Tongue (tissue), 2 donors: Measurements from ENCODE around the gene FBXL4. TPM values are rescaled to one million over a fixed set of nuclear protein-coding genes. Genes with fewer than 3 reads are reported as not detected.

Source experiments
- DNase-seq: peaks from one replicate; pipeline ENCODE4 v3.0.0-alpha.2; 2015
- total RNA-seq: library from RNA; depleted of rRNA; stranded (reverse); fragments of >200 nt; gene quantifications from one replicate; pipeline ENCODE4 v1.2.3, GENCODE V29; 2014

FBXL4 gene
- total RNA-seq, 1 donor from 2014 or later = 25.2 TPM

DNA sequence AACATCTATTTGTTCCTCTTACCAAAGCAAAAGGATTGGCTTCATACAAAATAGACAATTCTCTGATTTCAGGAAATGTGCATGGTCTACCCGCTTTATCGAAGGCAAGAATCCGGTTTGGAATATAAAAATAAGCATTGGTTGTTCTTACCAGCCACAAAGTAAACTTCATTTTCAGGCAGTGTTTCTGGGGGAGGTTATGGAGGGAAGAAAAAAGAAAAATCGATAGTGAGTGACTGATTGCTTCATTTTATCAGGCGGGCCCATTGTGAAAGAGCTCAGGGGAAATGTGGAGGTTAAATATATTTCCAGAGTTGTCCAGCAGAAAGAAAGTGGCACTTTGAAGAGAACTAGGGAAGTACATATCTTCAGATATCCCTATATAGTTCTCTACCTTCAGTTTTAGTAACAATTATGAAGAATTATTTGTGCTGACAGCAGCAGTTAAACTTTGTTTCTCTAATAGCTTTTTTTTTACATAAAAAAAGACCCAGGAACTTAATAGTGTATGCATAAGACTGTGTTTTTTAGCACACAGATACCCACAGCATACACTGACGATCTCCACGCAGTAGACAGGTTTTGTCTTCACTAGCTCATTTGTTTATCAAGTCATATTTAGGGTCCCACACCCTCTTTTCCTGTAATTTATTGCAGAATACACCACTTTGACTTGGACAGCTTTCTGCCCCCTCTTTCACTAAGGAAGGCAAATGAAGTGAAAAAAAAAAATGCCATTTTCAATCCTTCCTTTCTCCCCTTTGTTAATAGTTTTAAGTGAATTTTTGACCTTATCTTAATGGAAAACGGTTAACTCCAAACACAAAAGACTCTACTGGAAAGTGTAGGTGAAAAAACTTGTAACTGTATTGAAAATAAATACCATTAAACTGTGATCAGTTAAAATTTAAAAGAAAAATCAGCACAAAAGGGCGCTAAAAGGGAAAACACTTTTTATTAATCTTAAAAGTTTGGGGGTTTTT lies 110.5 kb downstream of the FBXL4 start:
- peak; percentile 29 for DNase-seq

DNA sequence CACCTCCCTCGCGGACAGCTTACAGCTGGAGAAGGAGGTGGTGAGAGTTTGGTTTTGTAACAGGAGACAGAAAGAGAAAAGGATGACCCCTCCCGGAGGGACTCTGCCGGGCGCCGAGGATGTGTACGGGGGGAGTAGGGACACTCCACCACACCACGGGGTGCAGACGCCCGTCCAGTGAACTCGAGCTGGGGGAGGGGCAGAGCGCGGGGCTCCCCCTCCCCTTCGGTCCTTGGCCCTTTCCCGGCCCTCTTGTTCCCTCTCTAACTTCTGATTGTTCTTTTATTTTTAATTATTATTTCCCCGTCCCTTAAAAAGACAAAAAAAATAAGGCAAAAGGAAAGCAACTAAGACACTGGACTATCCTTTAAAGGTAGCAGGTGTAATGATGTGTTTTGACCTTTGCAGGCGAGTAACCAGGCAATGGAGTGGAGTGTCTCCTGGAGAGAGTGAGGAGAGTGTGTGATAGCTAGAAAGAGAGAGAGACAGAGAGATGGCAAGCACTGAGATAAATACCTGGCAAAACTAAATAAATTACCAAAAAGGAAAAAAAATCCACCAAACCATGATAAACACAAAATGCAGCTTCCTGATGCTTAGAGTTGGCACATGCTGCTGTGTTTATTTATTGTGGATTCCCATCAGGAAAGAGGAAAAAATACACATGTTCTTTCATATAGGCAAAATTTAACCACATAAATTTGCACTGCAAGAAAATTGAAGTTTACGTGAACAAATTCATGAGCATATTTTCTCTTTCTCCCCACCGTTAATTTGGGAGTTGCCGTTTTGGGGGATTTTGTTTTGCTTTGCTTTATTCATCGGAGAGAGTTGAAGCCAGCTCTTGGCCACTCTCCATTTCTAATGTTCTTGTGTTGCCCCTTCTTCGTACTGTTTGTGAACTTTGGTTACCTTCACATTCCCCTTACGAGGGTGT lies 111.5 kb downstream of the FBXL4 start:
- no peak for DNase-seq

DNA sequence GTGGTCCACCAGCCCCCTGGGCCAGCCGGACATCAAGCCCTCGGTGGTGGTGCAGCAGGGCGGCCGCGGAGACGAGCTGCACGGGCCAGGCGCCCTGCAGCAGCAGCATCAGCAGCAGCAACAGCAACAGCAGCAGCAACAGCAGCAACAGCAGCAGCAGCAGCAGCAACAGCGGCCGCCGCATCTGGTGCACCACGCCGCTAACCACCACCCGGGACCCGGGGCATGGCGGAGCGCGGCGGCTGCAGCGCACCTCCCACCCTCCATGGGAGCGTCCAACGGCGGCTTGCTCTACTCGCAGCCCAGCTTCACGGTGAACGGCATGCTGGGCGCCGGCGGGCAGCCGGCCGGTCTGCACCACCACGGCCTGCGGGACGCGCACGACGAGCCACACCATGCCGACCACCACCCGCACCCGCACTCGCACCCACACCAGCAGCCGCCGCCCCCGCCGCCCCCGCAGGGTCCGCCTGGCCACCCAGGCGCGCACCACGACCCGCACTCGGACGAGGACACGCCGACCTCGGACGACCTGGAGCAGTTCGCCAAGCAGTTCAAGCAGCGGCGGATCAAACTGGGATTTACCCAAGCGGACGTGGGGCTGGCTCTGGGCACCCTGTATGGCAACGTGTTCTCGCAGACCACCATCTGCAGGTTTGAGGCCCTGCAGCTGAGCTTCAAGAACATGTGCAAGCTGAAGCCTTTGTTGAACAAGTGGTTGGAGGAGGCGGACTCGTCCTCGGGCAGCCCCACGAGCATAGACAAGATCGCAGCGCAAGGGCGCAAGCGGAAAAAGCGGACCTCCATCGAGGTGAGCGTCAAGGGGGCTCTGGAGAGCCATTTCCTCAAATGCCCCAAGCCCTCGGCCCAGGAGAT lies 112.4 kb downstream of the FBXL4 start:
- DNase-seq = no peak

DNA sequence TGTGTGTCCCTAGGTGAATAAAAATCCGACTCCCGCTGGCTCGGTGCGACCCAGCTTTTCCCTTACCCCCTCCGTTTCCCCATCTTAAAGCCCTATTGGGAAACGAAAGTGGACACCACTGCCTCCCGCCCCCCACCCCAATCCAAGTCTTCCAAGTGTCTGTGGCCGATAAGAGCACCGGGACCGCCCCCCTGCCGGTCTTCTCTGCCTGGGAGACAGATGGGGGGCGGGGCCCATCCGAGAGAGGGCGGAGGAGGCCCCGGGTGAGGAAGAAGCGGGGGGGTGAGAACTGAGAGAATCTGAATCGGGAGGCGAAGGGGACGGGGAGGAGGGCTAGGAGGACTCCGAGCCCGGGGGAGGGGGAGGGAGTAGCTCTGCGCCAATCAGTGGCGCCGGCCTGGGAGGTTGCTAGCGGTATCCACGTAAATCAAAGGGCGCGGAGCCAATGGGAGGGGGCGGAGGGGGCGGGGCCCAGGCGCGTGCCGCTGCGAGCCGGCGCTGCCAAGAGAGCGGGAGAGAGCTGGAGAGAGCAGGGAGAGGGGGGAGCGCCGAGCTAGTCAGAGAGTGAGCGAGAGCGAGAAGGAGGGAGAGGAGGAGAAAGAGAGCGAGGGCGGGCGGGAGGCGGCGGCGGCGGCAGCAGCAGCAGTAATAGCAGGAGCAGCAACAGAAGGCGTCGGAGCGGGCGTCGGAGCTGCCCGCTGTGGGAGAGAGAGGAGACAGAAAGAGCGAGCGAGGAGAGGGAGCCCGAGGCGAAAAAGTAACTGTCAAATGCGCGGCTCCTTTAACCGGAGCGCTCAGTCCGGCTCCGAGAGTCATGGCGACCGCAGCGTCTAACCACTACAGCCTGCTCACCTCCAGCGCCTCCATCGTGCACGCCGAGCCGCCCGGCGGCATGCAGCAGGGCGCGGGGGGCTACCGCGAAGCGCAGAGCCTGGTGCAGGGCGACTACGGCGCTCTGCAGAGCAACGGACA lies 113.4 kb downstream of the FBXL4 start, which contains the start of gene POU3F2:
POU3F2 (plus strand) TSS at position 515 of the 972 bp plus-strand sequence; CDS start at position 815, 300 bp downstream.
- peak; percentile 92 for DNase-seq

DNA sequence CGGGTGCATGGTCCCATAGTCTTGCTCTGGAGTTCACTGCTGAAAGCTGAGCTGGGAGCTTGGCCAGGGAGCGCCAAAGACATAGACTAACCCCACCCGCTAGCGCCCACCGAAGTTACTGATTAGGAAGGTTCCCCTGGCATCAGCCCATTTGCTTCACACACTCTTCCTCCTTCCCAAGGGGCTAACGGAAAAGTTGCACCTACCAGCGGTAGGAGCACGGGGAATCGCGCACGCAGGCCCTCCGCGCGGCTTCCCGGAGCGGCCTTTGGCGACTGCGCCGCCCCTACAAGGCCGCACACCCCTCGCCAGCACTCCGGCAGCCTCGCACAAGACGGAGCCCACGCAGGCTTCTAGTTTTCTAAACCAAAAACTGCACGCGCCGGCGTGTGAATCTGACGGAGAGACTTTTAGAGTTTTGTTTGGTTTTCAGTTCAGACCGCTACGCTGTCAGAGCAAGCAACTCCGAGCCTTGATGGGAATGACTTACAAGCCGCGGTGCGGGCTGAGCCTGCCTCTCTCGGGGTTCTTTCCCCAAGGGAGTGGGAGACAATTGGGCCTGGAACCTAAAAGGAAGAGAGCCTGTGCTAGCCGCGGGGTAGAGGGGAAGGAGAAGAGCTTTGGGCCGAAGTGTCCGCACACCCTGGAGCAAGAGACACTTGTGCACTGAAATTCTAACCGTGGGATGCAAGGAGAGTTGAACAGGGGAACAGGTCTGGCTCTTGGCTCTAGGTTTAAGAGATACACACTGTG lies 114.3 kb downstream of the FBXL4 start:
- DNase-seq = peak; percentile 48

DNA sequence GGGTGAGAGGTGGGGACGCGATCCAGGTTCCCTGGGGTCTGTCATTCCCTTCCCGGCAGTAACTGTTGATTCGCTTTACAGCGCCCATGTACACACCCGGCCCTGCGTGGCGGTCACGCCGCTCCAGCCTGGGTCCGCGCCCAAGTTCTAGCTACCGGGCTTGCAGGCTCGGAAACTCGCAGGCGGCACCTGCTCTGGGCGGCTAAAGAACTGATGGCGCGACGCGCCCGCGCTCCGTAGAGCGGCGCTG lies 114.8 kb downstream of the FBXL4 start:
- DNase-seq = no peak

DNA sequence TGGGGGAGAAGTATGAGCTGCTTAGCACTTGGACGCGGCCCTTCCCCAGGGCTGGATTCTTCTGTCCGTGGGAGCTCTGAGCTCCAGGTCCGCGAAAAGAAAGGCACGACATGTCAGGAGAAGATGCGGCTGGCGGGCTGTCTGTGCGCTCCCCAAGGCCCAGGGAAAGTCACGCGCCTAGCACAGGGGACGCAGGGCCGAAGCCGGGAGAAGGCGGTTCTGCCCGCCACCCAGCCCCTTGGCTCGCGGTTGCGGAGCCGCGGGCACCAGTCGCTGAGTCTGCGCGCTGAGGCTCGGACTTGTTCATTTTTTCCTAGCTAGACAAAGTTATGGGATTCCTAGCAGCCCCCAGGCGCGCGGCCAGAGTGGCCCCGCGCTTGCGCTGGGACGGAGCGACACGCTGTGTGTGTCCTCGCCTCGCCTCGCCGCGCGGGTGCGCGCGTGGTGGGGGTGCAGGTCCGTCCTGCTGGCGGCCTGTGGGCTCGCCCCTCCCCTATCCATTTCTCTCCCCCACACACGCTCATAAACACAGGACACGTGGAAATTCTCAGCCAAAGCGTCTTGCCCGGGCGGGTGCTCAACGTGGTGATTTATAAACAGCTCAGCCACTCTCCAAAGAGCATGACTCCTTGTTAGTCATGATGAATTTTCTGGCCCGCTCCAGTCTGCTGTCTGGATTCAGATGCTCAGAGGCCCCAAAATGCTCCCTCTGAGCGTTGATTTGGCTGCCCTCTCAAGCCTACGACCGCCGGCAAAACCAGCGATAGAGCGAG lies 115.3 kb downstream of the FBXL4 start:
- DNase-seq = peak; percentile 24

DNA sequence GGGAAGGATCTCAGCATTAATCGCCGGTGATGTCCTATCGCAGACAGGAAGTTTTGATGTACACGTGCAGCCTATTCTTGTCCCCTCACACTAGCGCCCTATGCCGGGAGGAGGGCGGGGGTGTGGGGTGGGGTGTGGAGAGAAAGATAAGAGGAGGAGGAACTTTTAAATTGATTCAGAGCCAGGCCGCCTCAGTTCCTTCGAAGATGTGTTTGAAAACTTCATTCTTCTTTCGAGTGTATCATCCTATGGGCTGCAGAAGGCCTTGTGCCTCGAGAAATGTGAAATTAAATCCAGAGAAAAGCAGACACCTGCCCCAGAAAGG lies 115.8 kb downstream of the FBXL4 start:
- no peak for DNase-seq

DNA sequence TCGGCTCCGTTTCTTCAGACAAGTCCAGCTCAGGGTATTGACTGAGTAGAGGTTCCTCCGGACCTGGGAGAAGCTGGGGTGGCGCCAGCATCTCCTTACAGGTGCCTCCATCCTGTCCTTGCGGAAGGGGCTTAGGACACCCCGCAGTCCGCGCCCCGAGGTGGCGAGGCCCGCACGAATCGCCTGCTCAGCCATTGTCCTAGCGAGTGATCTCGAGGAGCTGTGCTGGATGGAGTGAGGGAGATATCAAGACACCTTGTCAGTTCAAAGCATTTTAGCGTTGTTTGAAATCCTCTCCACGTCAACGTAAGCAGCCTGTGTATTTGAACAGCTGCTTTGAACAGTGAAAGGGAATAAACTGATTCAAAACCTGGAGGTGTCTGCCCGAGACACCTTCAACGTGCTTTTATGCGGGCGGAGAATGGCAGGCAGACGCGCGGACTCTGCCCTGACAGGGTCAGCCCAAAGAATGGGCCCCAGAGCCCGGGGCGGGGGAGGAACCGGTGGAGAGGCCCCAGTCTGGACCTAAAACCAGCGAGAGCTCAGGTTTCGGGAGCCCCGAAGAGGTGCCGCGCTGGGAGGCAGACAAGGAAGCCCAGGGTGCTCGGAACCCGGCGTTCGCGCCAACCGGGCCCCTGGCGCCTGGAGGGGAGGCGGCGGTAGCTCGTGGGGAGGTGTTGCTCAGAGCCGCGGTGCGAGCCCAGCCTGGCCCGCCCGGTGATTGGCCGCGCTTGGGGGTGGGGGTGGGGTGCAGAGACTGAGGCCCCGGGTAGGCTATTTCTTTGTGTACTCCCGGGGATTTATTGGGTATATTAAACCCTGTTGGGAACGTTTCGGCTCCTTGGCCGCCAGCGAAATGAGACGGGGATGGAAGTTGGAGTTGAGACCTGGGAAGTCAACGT lies 116.4 kb downstream of the FBXL4 start:
- DNase-seq = no peak

DNA sequence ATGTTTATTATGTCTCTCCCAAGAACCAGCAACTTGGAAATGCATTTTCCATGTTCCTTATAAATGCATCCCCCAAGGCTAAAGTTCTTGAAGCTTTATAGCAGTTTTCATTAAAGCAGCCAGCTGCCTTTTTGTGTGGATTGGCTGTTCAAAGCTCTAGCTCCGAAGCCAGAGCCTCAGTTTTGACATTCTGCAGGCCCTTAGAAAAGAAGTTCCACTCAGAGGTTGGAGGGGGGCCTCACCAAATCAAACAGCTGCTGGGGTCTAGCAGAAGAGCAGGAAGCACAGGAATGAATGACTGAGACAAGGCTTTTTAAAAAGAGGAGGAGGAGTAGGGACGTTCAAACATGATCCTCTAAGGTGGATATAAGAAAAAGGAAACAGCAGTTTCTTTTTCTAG lies 117.6 kb downstream of the FBXL4 start:
- no peak for DNase-seq

DNA sequence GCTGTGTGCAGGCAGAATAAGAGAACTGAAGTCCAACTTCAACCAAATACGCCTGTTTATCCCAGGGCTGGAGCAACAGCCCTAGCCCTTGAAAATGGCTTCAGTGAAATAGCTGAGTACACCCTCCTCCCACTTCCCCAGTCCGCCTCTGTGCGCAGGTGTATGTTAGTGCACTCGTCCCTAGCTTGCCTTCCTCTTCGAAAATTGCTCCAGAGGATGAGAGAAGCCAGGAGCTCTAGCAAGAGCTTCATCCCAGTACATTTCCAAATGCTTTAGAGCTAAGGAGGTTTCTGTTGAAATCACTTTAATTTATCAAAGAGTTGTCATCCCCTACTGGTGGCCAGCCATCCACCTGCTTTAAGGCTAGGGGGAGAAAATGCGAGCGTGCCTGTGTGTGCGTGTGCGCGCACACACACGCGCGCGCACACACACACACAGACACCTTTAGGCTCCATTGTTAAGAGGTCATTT lies 118.8 kb downstream of the FBXL4 start:
- no peak for DNase-seq

DNA sequence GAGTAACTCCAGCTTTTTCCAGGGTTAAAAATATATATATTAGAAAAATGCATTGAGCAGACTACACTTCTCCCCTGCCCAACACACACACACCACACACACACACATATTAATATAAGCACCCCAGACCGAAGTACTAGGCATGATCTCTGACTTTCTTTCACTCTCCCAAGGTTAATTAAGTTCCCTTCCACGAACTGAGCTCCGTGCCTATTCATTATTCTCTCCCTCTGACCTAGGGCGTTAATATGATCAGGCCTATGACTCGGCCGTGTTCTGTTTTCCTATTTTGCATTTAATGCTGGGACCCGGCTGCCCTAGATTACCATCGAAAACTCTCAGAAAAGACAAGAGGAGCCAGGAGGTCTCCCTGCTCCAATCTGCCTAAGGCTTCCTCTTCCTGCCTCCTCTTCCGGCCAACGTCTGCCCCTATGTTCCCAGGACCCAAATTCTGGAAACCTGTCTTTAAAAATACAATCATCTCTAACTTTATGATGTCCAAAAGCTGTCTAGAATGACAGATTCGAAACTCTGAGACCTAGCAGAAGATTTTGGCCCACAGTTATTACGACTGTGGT lies 119.4 kb downstream of the FBXL4 start:
- no peak for DNase-seq

DNA sequence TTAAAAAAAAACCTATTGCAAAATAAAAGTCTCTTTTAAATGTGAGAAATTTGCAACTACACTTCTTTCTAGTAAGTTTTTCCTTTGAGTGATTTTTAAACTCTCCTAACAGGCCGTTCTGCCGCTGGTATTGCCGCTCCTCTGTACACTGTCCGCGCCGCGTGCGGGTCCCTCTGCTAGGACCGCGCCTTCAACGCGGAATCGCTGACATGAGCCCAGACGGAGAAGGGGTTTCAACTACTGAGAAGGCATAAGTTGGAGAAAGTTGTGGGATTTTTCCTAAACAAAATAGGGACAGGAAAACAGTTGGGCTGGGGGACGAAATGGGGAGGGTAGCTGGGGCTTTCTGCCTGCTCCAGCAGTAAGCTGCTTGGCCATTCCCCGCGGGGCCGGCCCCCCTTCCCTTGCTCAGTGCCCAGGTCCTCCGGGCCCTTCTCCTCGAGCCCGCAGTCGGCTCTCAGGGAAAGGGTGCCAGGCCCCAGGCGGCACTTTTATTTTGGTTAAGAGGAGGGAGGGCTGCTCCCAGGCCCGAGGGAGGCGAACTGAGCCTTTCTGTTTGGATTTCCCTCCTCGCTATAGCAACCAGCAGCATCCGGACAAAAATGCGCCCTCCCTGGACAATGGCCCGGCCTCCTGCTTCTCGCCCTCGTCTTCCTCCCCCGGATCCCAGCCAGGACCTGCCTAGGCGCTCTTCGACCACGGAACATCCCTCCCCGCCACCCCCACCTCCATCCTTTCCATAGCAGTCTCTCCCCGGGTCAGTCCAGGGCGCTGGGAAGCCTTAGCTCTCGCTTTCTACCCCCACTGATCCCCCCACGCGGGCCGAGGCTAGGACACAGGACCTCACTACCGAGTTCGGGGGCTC lies 120.2 kb downstream of the FBXL4 start:
- peak; percentile 30 for DNase-seq

DNA sequence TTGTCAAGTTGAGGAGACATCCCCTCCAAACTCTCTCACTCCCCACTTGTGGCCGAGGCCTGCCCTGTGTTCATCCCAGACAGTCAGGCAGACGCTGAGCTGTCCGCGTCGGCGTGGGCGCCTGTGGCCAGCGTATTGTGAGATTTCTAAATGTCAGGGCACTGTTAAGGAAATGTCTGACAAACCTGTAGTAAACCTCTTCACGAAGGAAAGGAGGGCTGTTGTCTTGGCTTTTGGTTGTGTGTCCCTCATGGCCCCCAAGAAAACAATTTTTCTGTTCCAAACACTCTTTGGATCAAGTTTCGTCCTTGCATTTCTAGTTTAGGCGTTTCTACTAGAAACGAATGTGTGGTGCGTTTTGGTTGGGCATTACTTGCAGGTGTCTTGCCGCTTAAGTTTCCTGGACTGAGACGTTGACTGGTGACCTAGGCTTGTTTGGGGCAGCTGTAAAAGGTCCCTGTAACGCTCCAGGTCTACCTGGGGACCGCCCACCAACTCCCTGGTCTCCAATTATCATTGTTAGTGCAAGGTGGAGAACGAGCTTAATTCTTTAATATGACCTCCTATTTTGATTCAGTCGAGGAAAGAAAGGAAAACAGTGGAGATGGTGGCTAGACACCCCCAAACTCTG lies 122.0 kb downstream of the FBXL4 start:
- DNase-seq = no peak

DNA sequence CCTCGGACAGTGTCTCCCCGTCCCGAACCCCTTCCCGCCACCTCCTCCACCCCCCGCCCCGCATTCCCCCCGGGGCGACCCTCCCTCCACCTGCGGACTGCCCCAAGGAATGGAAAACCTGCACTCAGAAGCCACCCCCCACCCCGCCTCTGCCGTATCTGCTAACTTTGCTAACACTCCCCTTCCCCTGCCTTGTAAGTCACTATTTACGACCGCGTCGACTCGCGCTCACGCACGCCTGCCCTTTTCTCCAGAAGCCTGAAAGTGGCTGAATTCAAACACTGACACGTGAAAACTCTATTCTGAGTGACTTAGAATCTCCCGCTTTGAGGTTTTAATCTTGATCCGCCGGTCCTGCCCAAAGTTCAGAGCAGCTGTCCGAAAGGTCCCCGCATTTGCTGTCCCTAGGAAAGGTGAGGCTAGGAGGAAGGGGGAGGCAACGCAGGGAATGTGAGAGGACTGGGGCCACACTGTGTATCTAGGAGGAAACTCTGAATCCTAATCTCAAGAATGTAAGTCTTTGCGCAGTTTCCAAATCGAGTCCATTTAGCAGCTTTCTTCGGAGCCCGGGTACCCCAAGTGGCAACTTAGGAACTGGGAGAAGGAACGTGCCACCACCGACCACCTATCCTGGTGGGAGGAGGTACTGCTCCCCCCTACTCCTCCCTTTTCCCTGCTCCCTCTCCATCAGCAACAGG lies 122.7 kb downstream of the FBXL4 start:
- DNase-seq = no peak
